NCI-H187 treated with DMSO at 0.1 percent for 48 hours (cell line): ENCODE measurements around the gene PTPRU.

Source experiments
- DNase-seq: peaks from one replicate; lab custom pipeline; 2025; lab: John Stamatoyannopoulos, UW

PTPRU gene

GRCh38 chr1:29267321-29268070, 31.2 kb downstream of the PTPRU start:
- DNase-seq = no peak

- no peak for DNase-seq
Measured at GRCh38 chr1:29269382-29269781, 33.1 kb downstream of the PTPRU start.

- DNase-seq = no peak
Measured at GRCh38 chr1:29270929-29271521, 34.7 kb downstream of the PTPRU start.

- no peak for DNase-seq
Measured at GRCh38 chr1:29271724-29272123, 35.4 kb downstream of the PTPRU start.

- DNase-seq = no peak
Measured at GRCh38 chr1:29272147-29272907, 36.0 kb downstream of the PTPRU start.

GRCh38 chr1:29275435-29275834, 39.1 kb downstream of the PTPRU start:
- no peak for DNase-seq

GRCh38 chr1:29278124-29278523, 41.8 kb downstream of the PTPRU start:
- DNase-seq = no peak

- DNase-seq = no peak
Measured at GRCh38 chr1:29279406-29279805, 43.1 kb downstream of the PTPRU start.

GRCh38 chr1:29279951-29280391, 43.6 kb downstream of the PTPRU start:
- DNase-seq = no peak

- DNase-seq = no peak
Measured at GRCh38 chr1:29280409-29281131, 44.2 kb downstream of the PTPRU start.

- no peak for DNase-seq
Measured at GRCh38 chr1:29281571-29281970, 45.2 kb downstream of the PTPRU start.

GRCh38 chr1:29282135-29282923, 46.0 kb downstream of the PTPRU start:
- DNase-seq = no peak

- no peak for DNase-seq
Measured at GRCh38 chr1:29282924-29283803, 46.8 kb downstream of the PTPRU start.

GRCh38 chr1:29283804-29284195, 47.5 kb downstream of the PTPRU start:
- DNase-seq = no peak

- DNase-seq = no peak
Measured at GRCh38 chr1:29284286-29284960, 48.1 kb downstream of the PTPRU start.

- no peak for DNase-seq
Measured at GRCh38 chr1:29284961-29285560, 48.7 kb downstream of the PTPRU start.

GRCh38 chr1:29285771-29286170, 49.4 kb downstream of the PTPRU start:
- DNase-seq = no peak

- DNase-seq = no peak
Measured at GRCh38 chr1:29286194-29286767, 50.0 kb downstream of the PTPRU start.

GRCh38 chr1:29289493-29289892, 53.2 kb downstream of the PTPRU start:
- DNase-seq = no peak
